22Rv1 (cell line): ENCODE measurements around the gene INPP5A.

Experiments
- H3K27ac ChIP-seq: fragments of 450-650 bp; 2 replicates; pipeline ENCODE4 v1.5.1; 2017
- CTCF ChIP-seq: fragments of 450-650 bp; IDR thresholded peaks from 2 replicates; pipeline ENCODE4 v1.5.1; 2017; ENCODE audit warnings: mild to moderate bottlenecking
- ZFX ChIP-seq: fragments of 450-650 bp; IDR thresholded peaks from 2 replicates; pipeline ENCODE4 v1.6.1; 2017; ENCODE audit warnings: antibody characterized with exemption, borderline replicate concordance

The INPP5A gene

GRCh38 chr10:132743925-132744490 is 206.4 kb downstream of the INPP5A start:
- TF ChIP-seq CTCF (no peak), ZFX (no peak)
- no peak overlapping the region for H3K27ac ChIP-seq

- TF ChIP-seq ZFX (no peak), CTCF (no peak)
- no peak overlapping the region for H3K27ac ChIP-seq
Measured at GRCh38 chr10:132744839-132745238, 207.3 kb downstream of the INPP5A start.

DNA sequence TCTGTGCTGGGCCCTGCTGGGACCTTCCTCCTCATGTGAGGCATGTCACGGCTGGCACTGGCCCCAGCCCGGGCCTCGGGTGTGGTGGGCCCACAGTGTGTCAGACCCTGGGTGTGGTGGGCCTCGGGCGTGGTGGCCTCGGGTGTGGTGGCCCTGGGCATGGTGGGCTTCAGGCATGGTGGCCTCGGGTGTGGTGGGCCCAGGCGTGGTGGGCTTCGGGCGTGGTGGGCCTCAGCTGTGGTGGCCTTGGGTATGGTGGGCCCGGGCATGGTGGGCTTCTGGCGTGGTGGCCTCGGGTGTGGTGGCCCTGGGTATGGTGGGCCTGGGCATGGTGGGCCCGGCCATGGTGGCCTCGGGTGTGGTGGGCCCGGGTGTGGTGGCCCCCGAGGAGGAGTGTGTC is 207.9 kb downstream of the INPP5A start:
- TF ChIP-seq CTCF (no peak), ZFX (no peak)
- H3K27ac ChIP-seq, result no peak overlapping the region

DNA sequence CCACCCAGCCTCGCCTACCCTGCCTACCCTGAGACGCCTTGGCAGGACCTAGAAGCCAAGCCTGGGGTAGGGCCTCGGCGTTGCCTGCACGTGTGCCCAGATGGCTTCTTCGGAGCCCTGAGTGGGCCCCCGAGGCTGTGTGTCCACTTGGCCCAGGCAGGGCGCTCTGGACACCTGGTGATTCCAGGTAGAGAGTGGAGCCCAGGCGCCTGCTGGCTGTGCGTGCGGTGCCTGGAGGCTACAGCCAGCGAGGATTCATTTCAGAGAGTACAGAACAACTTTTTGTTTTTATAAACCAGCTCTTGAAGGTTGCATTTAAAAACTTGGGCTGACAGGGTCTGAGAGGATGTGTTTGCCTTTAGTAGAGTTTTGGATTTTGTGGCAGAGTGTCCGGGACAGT is 208.4 kb downstream of the INPP5A start:
- TF ChIP-seq ZFX (no peak), CTCF (no peak)
- no peak overlapping the region for H3K27ac ChIP-seq

GRCh38 chr10:132746386-132746785 is 208.8 kb downstream of the INPP5A start:
- no peak overlapping the region for H3K27ac ChIP-seq

DNA sequence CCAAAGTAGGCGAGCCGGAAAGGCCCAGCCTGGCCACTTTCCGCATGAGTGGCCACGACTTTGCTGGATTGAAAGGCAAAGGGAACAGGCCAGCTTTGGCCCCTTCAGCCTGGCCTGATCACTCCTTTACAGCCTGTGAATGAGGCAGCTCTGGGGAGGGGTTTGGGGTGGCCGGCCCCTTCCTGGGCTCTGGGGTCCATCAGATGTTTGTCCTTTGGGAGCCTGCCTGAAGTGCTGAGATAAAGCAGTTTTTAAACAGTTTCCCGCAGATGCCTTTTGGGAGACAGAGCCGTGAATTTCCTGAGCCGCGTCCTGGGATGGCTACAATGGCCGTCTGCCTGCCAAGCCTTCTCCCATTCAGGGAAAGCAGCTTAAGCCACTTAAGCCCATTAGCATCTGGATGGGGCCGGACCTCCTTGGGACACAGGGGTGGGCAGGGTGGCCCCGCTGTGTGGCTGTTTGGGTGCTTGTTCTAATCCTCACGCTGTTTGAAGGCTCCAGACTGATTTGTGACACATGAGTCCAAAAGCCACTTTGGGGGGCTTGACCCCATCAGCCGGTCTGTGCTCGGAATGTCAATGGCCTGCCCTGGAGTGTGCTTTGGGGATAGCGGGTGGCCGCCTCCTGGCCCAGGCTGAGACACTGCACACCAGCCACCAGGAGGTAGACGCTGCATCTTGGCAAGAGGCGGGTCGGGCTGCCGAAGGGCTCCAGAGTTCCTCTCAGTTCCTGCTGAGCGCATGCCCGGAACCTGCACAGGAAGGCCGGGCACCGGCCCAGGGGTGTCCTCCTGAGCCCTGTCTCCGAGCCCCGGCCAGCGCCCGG is 209.4 kb downstream of the INPP5A start:
- H3K27ac ChIP-seq, result no peak overlapping the region

More at GRCh38 chr10:132746386-132746785, 208.8 kb downstream of the INPP5A start:
- TF ChIP-seq CTCF (no peak), ZFX (no peak)

More for the DNA sequence above, 209.4 kb downstream of the INPP5A start:
- TF ChIP-seq ZFX, result no peak
- no peak for TF ChIP-seq CTCF
